Measurements from ENCODE around the gene FAM114A1.

Gene FAM114A1

GRCh38 chr4:38935391-38936073, 67.9 kb downstream of the FAM114A1 start:
- no peak overlapping the region for H3K27ac ChIP-seq (ENCODE audit: extremely low read depth, low read depth, low read length)
- H3K4me1 ChIP-seq (ENCODE audit: control insufficient read depth, insufficient read depth, low read length), result no peaks in the 10 kb centered on the region
- no peak for TF ChIP-seq ZSCAN5A (tag by site-specific recombination; IDR thresholded peaks at IDR 0.05)
- TF ChIP-seq ZNF416 (tag by site-specific recombination; IDR thresholded peaks at IDR 0.05), result no peak
- no peak for TF ChIP-seq ZNF768 (tag by site-specific recombination; IDR thresholded peaks at IDR 0.05)
- no peak for TF ChIP-seq ZFP37 (tag by site-specific recombination; IDR thresholded peaks at IDR 0.05)
- TF ChIP-seq HOXD13 (CRISPR knock-in tag; IDR thresholded peaks at IDR 0.05; ENCODE audit: borderline replicate concordance), result no peak
- no peak for TF ChIP-seq ZNF561 (tag by site-specific recombination; IDR thresholded peaks at IDR 0.05; ENCODE audit: borderline replicate concordance)
- TF ChIP-seq OSR2 (tag by site-specific recombination; IDR thresholded peaks at IDR 0.05), result no peak
- TF ChIP-seq ZNF777 (tag by site-specific recombination; IDR thresholded peaks at IDR 0.05; ENCODE audit: borderline replicate concordance), result no peak
- no peak for TF ChIP-seq ZSCAN18 (tag by site-specific recombination; IDR thresholded peaks at IDR 0.05)
- no peak for TF ChIP-seq ZNF473 (tag by site-specific recombination; IDR thresholded peaks at IDR 0.05)
- no peak for TF ChIP-seq ZNF146 (tag by site-specific recombination; IDR thresholded peaks at IDR 0.05)
- TF ChIP-seq ZNF560 (tag by site-specific recombination; IDR thresholded peaks at IDR 0.05; ENCODE audit: borderline replicate concordance), result no peak
- TF ChIP-seq ZNF211 (tag by site-specific recombination; IDR thresholded peaks at IDR 0.05; ENCODE audit: low read depth), result no peak
- TF ChIP-seq ZNF362 (tag by site-specific recombination; IDR thresholded peaks at IDR 0.05), result no peak
- no peak for TF ChIP-seq ZNF10 (tag by site-specific recombination; IDR thresholded peaks at IDR 0.05)
- TF ChIP-seq ZNF426 (tag by site-specific recombination; IDR thresholded peaks at IDR 0.05), result no peak
- no peak for TF ChIP-seq ZNF645 (tag by site-specific recombination; IDR thresholded peaks at IDR 0.05)
- TF ChIP-seq KLF8 (tag by site-specific recombination; IDR thresholded peaks at IDR 0.05), result no peak
- TF ChIP-seq ZNF544 (tag by site-specific recombination; IDR thresholded peaks at IDR 0.05), result no peak
- no peak for TF ChIP-seq TSHZ1 (tag by site-specific recombination; IDR thresholded peaks at IDR 0.05; ENCODE audit: borderline replicate concordance)
- H3K36me3 ChIP-seq (ENCODE audit: control insufficient read depth in 2 of 2, insufficient read depth in 1 of 2, low read length in 2 of 2), result peaks cover 0 to 66% of the 10 kb centered on the region in 2 experiments; a peak in 1 of 3 replicates
- POLR2A ChIA-PET, result no interaction called here
- CTCF ChIA-PET, result no interaction called here
- no peaks in the 10 kb centered on the region for H3K9me3 ChIP-seq (ENCODE audit: control insufficient read depth, insufficient read depth, low read depth, low read length)
- H3K4me3 ChIP-seq (ENCODE audit: low read depth, low read length), result no peak overlapping the region

All from HEK293 (cell line).